ENCODE measurements around the gene EDAR. TPM values are rescaled to one million over a fixed set of nuclear protein-coding genes. Genes with fewer than 3 reads are reported as not detected.

EDAR gene
- total RNA-seq, 2 donors from 2014 or later = 0.69 to 1.1 TPM

DNA sequence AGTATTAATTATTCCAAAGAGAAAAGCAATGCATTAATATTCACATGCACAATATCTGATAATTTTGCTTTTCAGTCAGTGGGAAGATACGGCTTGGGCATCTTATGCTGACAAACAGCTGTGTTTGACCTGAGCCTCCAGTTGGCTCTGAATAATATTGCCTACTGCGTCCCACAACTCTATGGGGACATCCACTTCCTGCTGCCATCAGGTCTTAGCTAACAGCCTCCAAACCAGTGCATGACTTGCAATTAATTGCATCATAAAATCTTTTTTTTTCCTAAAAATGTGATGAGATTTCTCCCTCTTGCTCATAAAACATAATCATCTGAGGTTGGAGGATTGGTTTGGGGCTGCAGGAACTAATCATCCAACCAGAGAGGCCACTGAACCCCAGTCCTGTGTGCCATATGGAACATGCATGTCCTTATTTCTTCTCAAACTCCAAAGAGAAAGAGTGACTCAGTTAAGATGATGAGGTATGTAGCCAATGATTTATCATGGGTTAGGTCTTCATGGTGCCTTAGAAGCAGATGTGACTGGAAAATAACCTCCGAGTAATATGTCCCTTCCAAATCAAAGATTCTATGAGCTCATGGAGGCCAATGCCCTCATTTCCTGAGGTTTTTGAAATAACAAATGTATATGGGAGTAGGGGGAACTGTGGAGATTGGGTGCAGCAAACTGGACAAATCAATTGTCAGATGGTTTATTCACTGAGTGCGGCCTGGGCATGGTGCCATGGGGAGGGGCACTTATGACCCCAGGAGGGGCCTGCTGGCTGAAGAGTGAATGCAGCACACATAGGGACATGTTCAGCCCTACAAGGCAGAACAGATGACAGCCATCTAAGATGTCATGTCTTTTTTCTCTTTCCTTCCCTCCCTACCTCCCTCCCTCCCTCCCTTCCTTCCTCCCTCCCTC lies 39.4 kb downstream of the EDAR start:
- no peak for TF ChIP-seq CTCF (IDR thresholded peaks at IDR 0.05)
- intact Hi-C loops (cut with DNase I) = no loop called here
- H3K4me1 ChIP-seq = no peaks in the 10 kb centered on the region
- H3K9ac ChIP-seq (ENCODE audit: low read depth in 2 of 2, low read length in 2 of 2) = no peak overlapping the region
- no peak overlapping the region for H3K27ac ChIP-seq
- no peaks in the 10 kb centered on the region for H3K36me3 ChIP-seq
- no peak for DNase-seq
- H3K27me3 ChIP-seq = no peaks in the 10 kb centered on the region
- H3K4me3 ChIP-seq = no peak overlapping the region
- H3K9me3 ChIP-seq = no peaks in the 10 kb centered on the region

DNA sequence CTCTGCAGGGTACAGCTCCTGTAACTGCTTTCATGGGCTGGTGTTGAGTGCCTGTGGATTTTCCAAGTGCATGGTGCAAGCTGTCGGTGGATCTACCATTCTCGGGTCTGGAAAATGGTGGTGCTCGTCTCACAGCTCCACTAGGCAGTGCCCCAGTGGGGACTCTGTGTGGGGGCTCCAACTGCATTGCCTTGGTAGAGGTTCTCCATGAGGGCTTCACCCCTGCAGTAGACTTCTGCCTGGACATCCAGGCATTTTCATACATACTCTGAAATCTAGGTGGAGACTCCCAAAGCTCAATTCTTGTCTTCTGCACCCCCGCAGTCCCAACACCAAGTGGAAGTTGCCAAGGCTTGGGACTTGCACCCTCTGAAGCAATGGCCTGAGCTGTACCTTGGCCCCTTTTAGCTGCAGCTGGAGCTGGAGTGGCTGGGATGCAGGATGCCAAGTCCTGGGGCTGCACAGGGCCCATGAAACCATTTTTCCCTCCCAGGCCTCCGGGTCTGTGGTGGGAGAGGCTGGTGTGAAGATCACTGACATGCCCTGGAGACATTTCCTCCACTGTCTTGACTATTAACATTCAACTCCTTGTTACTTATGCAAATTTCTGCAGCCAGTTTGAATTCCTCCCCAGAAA lies 41.6 kb downstream of the EDAR start:
- intact Hi-C loops (cut with DNase I) = no loop called here
- Histone ChIP-seq H3K27ac (no peak overlapping the region), H3K27me3 (no peaks in the 10 kb centered on the region), H3K4me3 (no peak overlapping the region), H3K4me1 (no peaks in the 10 kb centered on the region), H3K9ac (ENCODE audit: low read depth in 2 of 2, low read length in 2 of 2) (no peak overlapping the region), H3K36me3 (no peaks in the 10 kb centered on the region), H3K9me3 (no peaks in the 10 kb centered on the region)
- no peak for TF ChIP-seq CTCF (IDR thresholded peaks at IDR 0.05)
- no peak for DNase-seq

DNA sequence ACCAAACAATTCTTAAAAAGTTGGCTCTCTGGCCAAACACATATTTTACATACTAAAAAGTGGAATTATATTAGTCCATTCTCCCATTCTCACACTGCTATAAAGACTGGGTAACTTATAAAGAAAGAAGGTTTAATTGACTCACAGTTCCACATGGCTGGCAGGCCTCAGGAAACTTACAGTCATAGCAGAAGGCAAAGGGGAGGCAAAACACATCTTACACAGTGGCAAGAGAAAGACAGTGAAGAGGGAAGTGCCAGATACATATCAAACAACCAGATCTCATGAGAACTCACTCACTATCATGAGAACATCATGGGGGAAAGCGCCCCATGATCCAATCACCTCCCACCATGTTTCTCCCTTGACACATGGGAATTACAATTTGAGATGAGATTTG lies 42.6 kb downstream of the EDAR start:
- no peak for TF ChIP-seq CTCF (IDR thresholded peaks at IDR 0.05)
- no peak overlapping the region for H3K27ac ChIP-seq
- no peak overlapping the region for H3K9ac ChIP-seq (ENCODE audit: low read depth in 2 of 2, low read length in 2 of 2)
- no peaks in the 10 kb centered on the region for H3K9me3 ChIP-seq
- H3K27me3 ChIP-seq = no peaks in the 10 kb centered on the region
- DNase-seq = no peak
- H3K4me3 ChIP-seq = no peak overlapping the region
- H3K4me1 ChIP-seq = no peaks in the 10 kb centered on the region
- intact Hi-C loops (cut with DNase I) = no loop called here
- H3K36me3 ChIP-seq = no peaks in the 10 kb centered on the region

GRCh38 chr2:108945969-108946368 lies 43.1 kb downstream of the EDAR start:
- Histone ChIP-seq H3K9ac (ENCODE audit: low read depth in 2 of 2, low read length in 2 of 2) (no peak overlapping the region), H3K27me3 (no peaks in the 10 kb centered on the region), H3K4me1 (no peaks in the 10 kb centered on the region), H3K4me3 (no peak overlapping the region), H3K27ac (no peak overlapping the region), H3K36me3 (no peaks in the 10 kb centered on the region), H3K9me3 (no peaks in the 10 kb centered on the region)
- DNase-seq = no peak
- intact Hi-C loops (cut with DNase I) = no loop called here
- no peak for TF ChIP-seq CTCF (IDR thresholded peaks at IDR 0.05)

- Histone ChIP-seq H3K9ac (ENCODE audit: low read depth in 2 of 2, low read length in 2 of 2) (no peak overlapping the region), H3K27ac (no peak overlapping the region), H3K36me3 (no peaks in the 10 kb centered on the region), H3K4me1 (no peaks in the 10 kb centered on the region), H3K27me3 (no peaks in the 10 kb centered on the region), H3K4me3 (no peak overlapping the region), H3K9me3 (no peaks in the 10 kb centered on the region)
- intact Hi-C loops (cut with DNase I) = loop anchor here (5.0 kb wide), 1 partner anchor 38 kb away; no protein-coding TSS in a partner anchor
- TF ChIP-seq CTCF (IDR thresholded peaks at IDR 0.05) = no peak
- no peak for DNase-seq
Measured at GRCh38 chr2:108944601-108945331, 44.3 kb downstream of the EDAR start.
